HG02943 (cell line): ENCODE data around the gene CNTN4.

ENCODE experiments used
- ATAC-seq: cut with Tn5 transposase; IDR thresholded peaks from one replicate; pipeline ENCODE4 v1.9.1; 2021; ENCODE audit warnings: mild to moderate bottlenecking, low read depth, moderate library complexity; ENCODE audit not compliant: unreplicated experiment

The CNTN4 gene

GRCh38 chr3:2148561-2149340, 50.1 kb downstream of the CNTN4 start:
- no peak for ATAC-seq

GRCh38 chr3:2153053-2153452, 54.4 kb downstream of the CNTN4 start:
- no peak for ATAC-seq

- ATAC-seq, result no peak
Measured at GRCh38 chr3:2153547-2153946, 54.9 kb downstream of the CNTN4 start.

- no peak for ATAC-seq
Measured at GRCh38 chr3:2154621-2155020, 56.0 kb downstream of the CNTN4 start.

GRCh38 chr3:2156244-2156847, 57.7 kb downstream of the CNTN4 start:
- ATAC-seq, result no peak

GRCh38 chr3:2158828-2159227, 60.2 kb downstream of the CNTN4 start:
- ATAC-seq, result no peak

- ATAC-seq, result no peak
Measured at GRCh38 chr3:2166552-2166951, 67.9 kb downstream of the CNTN4 start.

GRCh38 chr3:2172561-2173171, 74.0 kb downstream of the CNTN4 start:
- no peak for ATAC-seq

GRCh38 chr3:2180634-2181033, 82.0 kb downstream of the CNTN4 start:
- no peak for ATAC-seq

- ATAC-seq, result no peak
Measured at GRCh38 chr3:2198776-2199279, 100.2 kb downstream of the CNTN4 start.

GRCh38 chr3:2204054-2204453, 105.4 kb downstream of the CNTN4 start:
- no peak for ATAC-seq

- no peak for ATAC-seq
Measured at GRCh38 chr3:2205692-2206091, 107.0 kb downstream of the CNTN4 start.

- no peak for ATAC-seq
Measured at GRCh38 chr3:2206536-2206935, 107.9 kb downstream of the CNTN4 start.

- no peak for ATAC-seq
Measured at GRCh38 chr3:2211568-2211967, 112.9 kb downstream of the CNTN4 start.

GRCh38 chr3:2212206-2212605, 113.5 kb downstream of the CNTN4 start:
- no peak for ATAC-seq

- no peak for ATAC-seq
Measured at GRCh38 chr3:2218375-2218774, 119.7 kb downstream of the CNTN4 start.

- ATAC-seq, result no peak
Measured at GRCh38 chr3:2218816-2219215, 120.2 kb downstream of the CNTN4 start.

GRCh38 chr3:2236203-2236602, 137.5 kb downstream of the CNTN4 start:
- ATAC-seq, result no peak

GRCh38 chr3:2244137-2244536, 145.5 kb downstream of the CNTN4 start:
- ATAC-seq, result no peak

- no peak for ATAC-seq
Measured at GRCh38 chr3:2246873-2247648, 148.4 kb downstream of the CNTN4 start.

GRCh38 chr3:2247831-2248230, 149.2 kb downstream of the CNTN4 start:
- no peak for ATAC-seq
